Skin epidermis (tissue), 12 donors: ENCODE measurements around the gene NKX1-1.
"Not testable (repeated sequence)": the region's sequence is repeated elsewhere in the genome, so short reads cannot be mapped to it uniquely, and the experiment has no call there.

Source experiments
- H3K27ac ChIP-seq, 21 experiments: fragments of 200-600 bp; sonication (generic) in 11 of 21; one replicate each; pipeline ENCODE4 v1.5.0; 2020; ENCODE audit warnings: mild to moderate bottlenecking in 3 of 21, inconsistent platforms in 2 of 21, moderate library complexity in 2 of 21
- H3K4me3 ChIP-seq, 7 experiments: fragments of 200-600 bp; sonication (generic) in 2 of 7; one replicate each; pipeline ENCODE4 v1.5.0; 2020; ENCODE audit warnings: inconsistent platforms in 2 of 7, mild to moderate bottlenecking in 2 of 7, moderate library complexity in 1 of 7

The NKX1-1 gene

DNA sequence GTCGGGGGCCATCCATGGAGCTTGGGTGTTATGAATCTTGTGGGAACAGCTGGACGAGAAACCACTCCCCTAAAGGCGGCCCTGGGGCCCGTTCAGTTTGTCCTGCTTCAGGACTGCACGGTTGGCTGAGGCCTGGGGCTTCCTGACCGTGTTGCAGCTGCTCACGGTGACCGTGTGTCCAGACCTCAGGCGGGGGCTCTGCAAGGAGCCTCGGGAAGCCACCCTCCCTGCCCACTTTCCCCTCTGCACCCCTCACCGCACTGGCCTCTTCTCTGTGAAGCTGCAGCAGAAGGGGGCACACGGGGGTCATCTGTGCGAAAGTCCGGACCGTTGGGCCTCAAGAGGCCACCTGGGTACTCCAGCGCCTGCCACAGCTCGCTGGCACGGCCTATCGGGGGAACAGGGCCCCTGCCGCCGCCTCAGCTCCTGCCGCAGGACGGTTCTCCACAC, 29.8 kb downstream of the NKX1-1 start:
- Histone ChIP-seq H3K4me3 (no peak overlapping the region), H3K27ac (no peak overlapping the region)

DNA sequence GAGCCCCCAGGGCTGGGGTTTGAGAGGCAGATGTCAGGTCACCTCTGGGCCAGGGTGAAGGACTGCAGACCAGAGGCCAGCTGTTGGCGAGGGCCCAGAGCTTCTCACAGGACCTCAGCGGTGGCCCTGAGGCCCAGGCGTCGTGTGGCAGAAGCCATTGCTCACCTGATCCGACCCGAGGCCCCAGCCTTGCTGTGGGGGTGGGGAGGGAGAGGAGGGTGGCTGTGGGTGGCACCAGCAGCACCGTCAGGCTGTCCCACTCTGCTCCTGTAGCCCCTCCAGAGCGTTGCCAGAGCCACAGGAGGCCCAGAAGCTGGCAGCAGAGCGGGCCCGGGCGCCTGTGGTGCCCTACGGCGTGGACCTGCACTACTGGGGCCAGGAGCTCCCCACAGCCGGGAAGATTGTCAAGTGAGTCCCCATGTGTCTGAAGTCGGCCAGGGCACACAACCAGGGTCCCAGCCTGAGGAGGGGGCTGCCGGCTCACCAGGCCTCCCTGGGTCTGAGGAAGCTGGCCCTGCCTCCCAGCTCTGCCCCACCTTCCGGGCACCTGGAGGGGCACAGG, 30.4 kb downstream of the NKX1-1 start:
- H3K4me3 ChIP-seq: no peak overlapping the region
- H3K27ac ChIP-seq: no peak overlapping the region

DNA sequence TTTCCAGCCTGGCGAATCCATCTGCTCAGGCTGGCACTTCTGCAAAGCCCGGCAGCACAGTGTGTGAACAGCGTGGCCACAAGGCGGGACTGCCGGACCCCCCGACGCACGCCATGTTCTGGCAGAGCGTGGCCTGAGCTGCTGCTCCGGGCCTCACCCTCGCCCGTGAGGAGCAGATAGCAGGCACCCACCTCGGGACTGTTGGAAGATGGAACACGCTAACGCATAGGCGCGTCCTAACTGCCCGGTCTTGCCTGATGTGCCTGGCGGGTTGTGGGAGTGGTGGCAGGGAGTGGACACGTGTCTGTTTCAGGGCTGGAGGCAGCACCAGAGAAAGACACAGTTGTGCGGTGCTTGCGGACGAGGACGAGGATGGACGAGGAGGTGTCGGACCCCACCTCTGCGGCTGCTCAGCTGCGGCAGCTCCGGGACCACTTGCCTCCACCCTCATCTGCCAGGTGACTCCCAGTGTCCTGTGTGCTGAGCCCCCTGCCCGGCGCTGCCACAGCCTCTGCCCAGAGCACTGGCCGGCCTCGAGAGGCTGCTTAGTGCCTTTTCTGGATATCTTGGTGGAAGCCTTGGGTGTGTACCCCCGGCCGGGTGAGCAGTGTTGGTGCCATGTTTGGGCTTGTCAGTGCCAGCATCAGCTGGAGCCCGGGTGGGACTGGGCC, 31.1 kb downstream of the NKX1-1 start:
- no peak overlapping the region for H3K4me3 ChIP-seq
- H3K27ac ChIP-seq: no peak overlapping the region

DNA sequence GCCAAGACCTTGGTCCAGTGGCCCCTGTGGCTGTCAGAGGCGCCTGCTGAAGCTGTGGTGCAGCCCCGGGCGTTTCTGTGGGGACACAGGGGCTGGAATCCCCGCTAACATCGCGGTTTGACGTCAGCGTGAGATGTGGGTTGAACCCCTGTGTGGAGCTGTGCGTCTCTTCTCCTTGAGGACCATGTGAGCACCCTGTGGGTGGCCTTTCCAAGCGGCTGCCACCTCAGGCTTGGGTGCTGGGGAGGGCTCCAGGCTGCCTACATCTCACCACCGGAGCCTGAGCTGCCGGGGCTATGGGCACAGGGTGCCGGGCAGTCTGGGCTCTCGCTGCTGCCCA, 31.6 kb downstream of the NKX1-1 start:
- Histone ChIP-seq H3K4me3 (no peak overlapping the region), H3K27ac (no peak overlapping the region)

DNA sequence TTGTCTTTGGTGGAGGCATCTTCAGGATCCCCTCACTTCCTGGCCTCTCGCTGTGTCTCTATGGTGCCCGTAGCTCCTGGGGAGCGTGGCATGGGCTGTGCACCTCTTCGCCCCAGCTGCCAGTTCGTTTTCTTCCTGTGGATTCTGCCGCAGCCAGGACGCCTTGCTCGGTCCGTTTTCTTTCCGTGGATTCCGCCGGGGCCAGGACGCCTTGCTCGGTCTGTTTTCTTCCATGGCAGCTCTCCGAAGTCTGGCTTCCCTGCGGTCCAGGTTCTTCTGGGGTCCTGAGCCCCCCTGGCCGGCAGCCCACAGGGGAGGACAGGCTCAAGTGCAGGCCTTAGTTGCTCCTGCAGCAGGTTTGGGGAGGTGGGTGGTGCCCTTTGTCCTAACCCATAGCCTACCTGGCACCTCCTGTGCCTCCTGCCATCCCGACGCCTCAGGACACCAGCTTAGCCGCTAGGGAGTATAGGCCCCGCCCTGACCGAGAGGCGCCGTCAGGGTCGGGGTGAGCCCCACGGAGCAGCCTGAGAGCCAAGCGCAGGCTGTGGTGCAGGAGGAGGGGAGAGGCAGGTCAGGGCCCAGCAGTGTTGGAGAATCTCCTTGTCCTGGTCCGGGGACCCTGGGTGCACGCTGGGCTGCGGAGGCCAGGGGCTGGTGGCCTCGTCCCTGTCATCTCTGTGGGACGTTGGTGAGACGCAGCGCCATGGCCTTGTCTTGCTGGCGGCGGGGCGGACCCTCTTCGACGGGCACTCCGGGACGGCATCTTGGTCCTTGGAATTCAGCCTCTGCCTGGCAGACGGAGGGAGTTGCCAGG, 32.1 kb downstream of the NKX1-1 start:
- H3K27ac ChIP-seq: no peak overlapping the region
- H3K4me3 ChIP-seq: no peak overlapping the region

DNA sequence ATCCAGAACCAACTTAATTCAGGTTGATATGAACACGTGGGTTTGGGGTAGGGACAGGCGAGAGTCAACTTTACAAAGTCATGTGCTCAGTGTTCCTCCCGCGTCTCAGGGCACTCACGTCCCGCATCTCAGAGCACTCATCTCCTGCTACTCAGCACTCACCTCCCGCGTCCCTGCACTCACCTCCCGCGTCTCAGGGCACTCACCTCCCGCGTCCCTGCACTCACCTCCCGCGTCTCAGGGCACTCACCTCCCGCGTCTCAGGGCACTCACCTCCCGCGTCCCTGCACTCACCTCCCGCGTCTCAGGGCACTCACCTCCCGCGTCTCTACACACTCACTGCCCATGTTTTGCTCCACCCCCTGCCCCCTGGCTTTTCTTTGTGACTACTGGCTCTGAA, 33.7 kb downstream of the NKX1-1 start:
- not testable (repeated sequence) for H3K27ac ChIP-seq

DNA sequence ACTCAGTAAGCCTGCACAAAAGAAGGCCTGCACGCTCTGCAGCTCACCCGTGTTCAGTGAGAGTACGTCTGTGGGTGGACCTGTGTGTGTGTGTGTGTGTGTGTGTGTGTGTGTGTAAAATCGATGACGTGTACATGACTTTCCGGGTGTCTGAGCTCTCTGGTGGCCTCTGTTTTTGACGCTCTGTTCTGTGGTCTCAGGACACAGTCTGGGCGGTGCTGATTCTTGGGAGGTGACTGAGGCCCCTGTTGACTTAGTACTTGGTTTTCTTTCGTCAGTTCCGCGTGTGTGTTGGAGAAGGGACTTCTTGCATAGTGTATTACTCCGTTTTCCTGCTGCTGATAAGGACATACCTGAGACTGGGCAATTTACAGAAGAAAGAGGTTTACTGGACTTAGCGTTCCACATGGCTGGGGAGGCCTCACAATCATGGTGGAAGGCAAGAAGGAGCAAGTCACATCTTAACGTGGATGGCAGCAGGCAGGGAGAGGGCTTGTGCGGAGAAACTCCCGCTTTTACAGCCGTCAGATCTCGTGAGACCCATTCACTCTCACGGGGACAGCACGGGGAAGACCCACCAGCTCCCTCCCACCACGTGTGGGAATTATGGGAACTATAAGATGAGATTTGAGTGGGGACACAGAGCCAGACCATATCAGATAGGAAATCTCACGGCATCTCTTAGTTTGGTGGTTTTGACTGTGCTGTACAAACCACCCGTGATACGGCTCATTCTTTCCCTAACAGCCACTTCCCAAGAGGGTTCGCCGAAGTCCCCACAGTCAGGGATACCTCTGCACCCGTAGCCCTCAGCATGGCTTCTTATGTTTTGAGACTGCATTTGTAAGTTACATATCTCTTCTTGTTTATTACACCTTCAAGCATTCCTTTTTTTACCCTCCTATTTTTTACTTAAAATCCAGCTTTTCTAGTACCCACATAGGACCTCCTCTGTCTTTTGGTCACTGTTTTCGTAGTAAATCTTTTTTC, 34.8 kb downstream of the NKX1-1 start:
- Histone ChIP-seq H3K27ac (no peak overlapping the region), H3K4me3 (no peak overlapping the region)

More for the DNA sequence above, 33.7 kb downstream of the NKX1-1 start:
- not testable (repeated sequence) for H3K4me3 ChIP-seq

GRCh38 chr4:1370321-1371124, 35.7 kb downstream of the NKX1-1 start:
- H3K4me3 ChIP-seq: no peak overlapping the region
- H3K27ac ChIP-seq: no peak overlapping the region

GRCh38 chr4:1369479-1370079, 36.7 kb downstream of the NKX1-1 start:
- no peak overlapping the region for H3K27ac ChIP-seq
- H3K4me3 ChIP-seq: no peak overlapping the region

GRCh38 chr4:1369091-1369450, 37.2 kb downstream of the NKX1-1 start:
- H3K27ac ChIP-seq: no peak overlapping the region
- no peak overlapping the region for H3K4me3 ChIP-seq

DNA sequence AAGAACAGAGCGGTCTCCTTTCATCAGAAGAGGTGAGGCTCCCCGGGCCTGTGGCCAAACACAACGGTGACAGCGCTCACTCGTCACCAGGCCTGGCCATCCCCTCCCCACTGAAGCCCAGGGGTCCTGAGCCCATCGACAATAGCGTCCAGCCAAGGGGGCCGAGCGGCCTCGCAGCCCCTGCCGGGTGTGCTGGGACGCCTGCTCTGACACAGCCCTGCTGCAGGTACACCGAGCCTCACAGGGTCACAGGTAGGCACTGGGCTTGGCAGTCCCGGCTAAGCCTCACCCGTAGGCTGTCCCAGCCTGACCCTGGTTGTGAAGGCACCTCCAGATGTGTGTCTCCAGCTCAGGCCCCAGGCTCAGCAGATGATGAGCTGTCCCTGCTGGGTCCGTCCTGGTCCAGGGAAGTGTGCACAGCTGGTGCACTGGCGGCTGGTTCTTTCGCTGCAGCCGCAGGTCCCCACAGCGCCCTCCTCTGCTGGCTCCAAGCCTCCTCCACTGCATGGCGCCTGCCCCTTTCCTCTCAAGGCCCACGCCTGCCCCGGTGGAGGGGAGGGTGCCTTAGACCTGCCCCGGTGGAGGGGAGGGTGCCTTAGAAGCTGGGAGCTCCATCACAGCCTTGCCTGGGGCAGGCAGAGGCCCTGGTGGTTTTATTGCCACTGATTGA, 37.7 kb downstream of the NKX1-1 start:
- no peak overlapping the region for H3K27ac ChIP-seq
- no peak overlapping the region for H3K4me3 ChIP-seq

DNA sequence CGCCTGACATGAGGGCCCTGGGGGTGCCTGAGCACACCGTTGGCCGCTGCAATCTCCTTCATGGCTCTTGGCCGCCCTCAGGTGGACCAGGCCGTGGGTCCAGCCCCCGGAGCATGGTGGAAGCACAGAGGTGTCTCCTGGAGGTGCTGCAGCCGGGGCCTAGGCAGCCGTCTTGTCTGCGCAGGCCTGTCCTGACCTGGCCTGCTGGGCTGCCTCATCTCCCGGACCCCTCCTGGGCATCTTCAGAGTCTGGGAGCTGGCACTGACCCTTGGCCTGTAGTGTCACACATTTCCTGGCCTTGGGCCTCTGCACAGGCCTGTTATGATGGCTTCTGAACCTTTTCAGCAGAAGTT, 38.3 kb downstream of the NKX1-1 start:
- Histone ChIP-seq H3K27ac (no peak overlapping the region), H3K4me3 (no peak overlapping the region)

DNA sequence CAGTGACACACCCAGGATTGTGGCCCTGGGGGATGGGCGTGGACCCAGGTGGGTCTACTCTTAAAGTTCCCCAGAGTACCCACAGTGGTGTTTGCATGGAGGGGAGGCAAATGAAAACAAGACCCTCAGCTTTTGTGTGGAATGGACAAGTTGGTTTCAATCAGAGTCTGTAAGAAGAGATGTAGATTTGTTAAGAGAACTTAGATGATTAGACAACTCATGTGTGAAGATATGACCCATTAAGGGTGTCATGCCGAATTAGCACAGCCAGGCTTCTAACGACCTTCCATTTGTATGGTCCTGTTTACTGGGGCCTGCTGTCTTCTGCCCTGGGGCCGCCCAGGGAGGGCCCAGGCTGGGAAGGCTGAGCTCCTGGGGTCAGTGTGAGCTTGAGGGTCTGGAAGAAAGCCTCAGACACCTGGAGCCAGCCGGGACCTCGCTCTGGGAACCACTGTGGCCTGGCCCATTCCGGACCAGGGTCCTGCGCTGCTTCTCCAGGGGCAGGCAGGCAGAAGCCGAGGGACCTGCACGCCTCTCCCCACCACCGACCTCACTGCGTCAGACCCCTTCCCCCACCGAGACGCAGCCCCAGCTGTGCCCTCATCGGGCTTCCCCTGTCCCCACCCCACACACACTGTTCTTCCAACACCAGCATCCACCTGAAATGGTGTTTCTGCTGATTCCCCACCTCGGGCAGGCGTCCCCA, 38.9 kb downstream of the NKX1-1 start:
- H3K27ac ChIP-seq: no peak overlapping the region
- no peak overlapping the region for H3K4me3 ChIP-seq

DNA sequence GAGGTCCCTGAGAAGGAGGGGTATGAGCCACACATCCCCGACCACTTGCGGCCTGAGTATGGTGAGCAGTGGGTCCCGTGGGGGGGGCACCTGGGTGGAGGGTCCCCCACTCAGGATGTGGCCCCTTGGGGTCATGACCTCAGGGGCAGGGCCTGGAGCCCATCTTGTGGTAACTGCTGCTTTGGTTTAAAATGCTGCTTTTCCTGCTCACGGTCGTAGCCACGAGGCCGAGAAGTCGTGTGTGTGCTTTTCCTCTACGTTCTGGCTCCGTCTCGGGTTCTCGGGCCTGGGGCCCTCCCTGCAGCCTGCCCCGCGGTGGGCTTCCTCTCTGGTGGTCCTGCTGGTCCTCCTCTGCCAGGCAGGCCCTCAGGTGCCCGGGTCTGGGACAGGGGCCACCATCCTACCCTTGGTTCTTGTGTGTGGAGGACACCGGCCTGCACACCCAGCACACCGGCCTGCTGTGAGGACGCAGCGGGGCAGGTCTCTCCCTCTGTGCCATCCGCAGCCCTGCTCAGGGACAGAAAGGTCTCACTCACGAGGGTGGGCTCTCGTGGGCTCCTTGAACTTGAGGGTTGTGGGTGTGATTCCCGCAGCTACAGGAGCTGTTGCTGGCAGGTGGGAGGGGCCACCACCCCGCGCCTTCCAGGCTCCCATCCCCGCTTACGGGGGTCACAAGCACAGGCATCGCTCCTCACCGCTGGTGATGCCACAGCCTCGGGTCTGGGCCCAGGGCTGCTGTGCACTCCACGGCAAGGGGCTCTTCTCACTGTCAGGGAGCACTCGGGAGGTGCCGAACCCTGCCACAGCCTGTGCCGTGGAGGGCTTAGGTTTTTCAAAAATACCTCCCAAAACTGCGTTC, 39.6 kb downstream of the NKX1-1 start:
- no peak overlapping the region for H3K4me3 ChIP-seq

GRCh38 chr4:1365271-1366178, 40.7 kb downstream of the NKX1-1 start:
- Histone ChIP-seq H3K4me3 (no peak overlapping the region), H3K27ac (no peak overlapping the region)

More for the DNA sequence above, 39.6 kb downstream of the NKX1-1 start:
- H3K27ac ChIP-seq: no peak overlapping the region

DNA sequence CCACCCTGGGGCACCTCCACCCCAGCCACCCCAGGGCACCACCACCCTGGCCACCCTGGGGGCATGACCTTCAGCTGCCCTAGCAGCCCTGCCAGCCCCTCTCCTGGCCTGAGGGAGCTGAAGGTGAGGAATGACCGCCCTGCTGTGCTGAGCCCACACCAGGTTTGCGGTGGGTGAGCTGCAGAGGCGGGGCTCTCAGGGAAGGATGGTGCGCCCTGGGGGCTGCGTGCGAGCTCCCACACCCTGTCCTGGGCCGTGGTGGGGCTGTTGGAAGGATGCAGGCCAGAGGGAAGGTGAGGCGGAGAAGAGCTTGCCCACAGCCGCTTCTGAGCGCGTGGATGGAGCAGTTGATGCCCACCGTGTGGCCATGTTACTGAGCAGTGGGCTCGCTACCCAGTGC, 41.5 kb downstream of the NKX1-1 start:
- H3K4me3 ChIP-seq: no peak overlapping the region
- H3K27ac ChIP-seq: no peak overlapping the region
